H1 (cell line): Measurements from ENCODE around the gene MCF2L2.

Experiments
- MAFK ChIP-seq: IDR thresholded peaks from 2 replicates; pipeline ENCODE4 v1.6.1; 2012; ENCODE audit warnings: low read depth, mild to moderate bottlenecking, improper control_type of control experiment, low read length
- POLR2A ChIP-seq, 2 experiments: IDR thresholded peaks; 1 replicate in 1 of 2; 2 replicates in 1 of 2; pipeline ENCODE4 v1.6.1; 2011; ENCODE audit warnings: low read depth in 2 of 2, low read length in 2 of 2, mild to moderate bottlenecking in 2 of 2; ENCODE audit errors: control extremely low read depth in 1 of 2

DNA sequence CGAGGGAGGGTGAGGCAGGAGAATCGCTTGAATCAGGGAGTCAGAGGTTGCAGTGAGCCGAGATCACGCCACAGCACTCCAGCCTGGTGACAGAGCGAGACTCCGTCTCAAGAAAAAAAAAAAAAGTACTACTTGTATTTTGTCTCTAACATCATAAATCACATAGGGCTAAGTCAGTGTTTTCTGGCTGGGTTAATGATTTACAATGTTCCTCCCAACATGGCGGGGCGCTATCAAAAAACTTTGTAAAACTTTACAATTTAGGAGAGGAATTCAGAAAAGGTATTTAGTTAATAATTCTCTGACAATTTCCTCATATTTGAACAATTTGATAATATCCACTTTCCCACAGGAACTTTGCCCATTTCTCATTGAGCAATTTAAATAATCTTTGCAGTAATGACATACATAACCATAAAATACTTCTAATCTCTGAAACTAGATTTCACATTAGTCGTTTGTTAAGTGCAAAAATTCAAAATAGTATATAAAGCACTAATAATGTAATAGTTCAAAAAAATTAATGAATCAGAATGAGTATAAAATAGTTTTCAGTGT lies 202.0 kb downstream of the MCF2L2 start:
- TF ChIP-seq MAFK (no peak), POLR2A (IDR thresholded peaks at IDR 0.05; ENCODE audit: control extremely low read depth in 1 of 2, low read depth in 2 of 2, low read length in 2 of 2) (no peak)
